GM19023 (cell line): ENCODE measurements around the gene ZNF567.
A peak's percentile ranks its signal among the peaks of the same experiment; 100 is the strongest.
"Not testable (repeated sequence)": the region's sequence is repeated elsewhere in the genome, so short reads cannot be mapped to it uniquely, and the experiment has no call there.

Source experiments
- ATAC-seq: cut with Tn5 transposase; IDR thresholded peaks from one replicate; pipeline ENCODE4 v1.9.1; 2021; ENCODE audit warnings: mild to moderate bottlenecking, moderate library complexity; ENCODE audit not compliant: unreplicated experiment

Gene ZNF567

GRCh38 chr19:36687214-36688056, at the start of gene ZNF567:
Gene ZNF567 (plus strand): TSS chr19:36687612. CDS start chr19:36694868, 7,256 bp downstream.
- ATAC-seq, result peak; percentile 93

GRCh38 chr19:36638862-36639510, 48.4 kb upstream of the ZNF567 start:
- ATAC-seq, result no peak

GRCh38 chr19:36646746-36647145, 40.7 kb upstream of the ZNF567 start:
- ATAC-seq, result no peak

GRCh38 chr19:36652958-36653357, 34.5 kb upstream of the ZNF567 start:
- ATAC-seq, result no peak

- ATAC-seq, result no peak
These were observed 21.6 kb upstream of the ZNF567 start for GRCh38 chr19:36665832-36666231.

GRCh38 chr19:36668646-36669045, 18.8 kb upstream of the ZNF567 start:
- no peak for ATAC-seq

GRCh38 chr19:36672368-36672767, 15.0 kb upstream of the ZNF567 start:
- ATAC-seq, result no peak

GRCh38 chr19:36674201-36674600, 13.2 kb upstream of the ZNF567 start:
- no peak for ATAC-seq

GRCh38 chr19:36679455-36679854, 8.0 kb upstream of the ZNF567 start:
- no peak for ATAC-seq

- ATAC-seq, result no peak
These were observed 1.6 kb upstream of the ZNF567 start for GRCh38 chr19:36685835-36686234.

- ATAC-seq, result no peak
These were observed 823 bp upstream of the ZNF567 start for GRCh38 chr19:36686365-36687213.

- no peak for ATAC-seq
These were observed 646 bp downstream of the ZNF567 start for GRCh38 chr19:36688058-36688457.

GRCh38 chr19:36707134-36707533, 19.7 kb downstream of the ZNF567 start:
- ATAC-seq, result no peak

GRCh38 chr19:36709423-36709822, 22.0 kb downstream of the ZNF567 start:
- ATAC-seq, result no peak

- ATAC-seq, result no peak
These were observed 32.5 kb downstream of the ZNF567 start for GRCh38 chr19:36719687-36720556.

GRCh38 chr19:36736166-36736565, 48.8 kb downstream of the ZNF567 start:
- ATAC-seq, result not testable (repeated sequence)

- no peak for ATAC-seq
These were observed 58.5 kb downstream of the ZNF567 start for GRCh38 chr19:36745870-36746269.

GRCh38 chr19:36747750-36748149, 60.3 kb downstream of the ZNF567 start:
- no peak for ATAC-seq

- no peak for ATAC-seq
These were observed 61.2 kb downstream of the ZNF567 start for GRCh38 chr19:36748431-36749275.
